HG03108 (cell line): ENCODE results near the gene GCLC.

Experiments used
- ATAC-seq: cut with Tn5 transposase; IDR thresholded peaks from one replicate; pipeline ENCODE4 v1.9.1; 2021; ENCODE audit warnings: moderate library complexity; ENCODE audit not compliant: unreplicated experiment

The GCLC gene

DNA sequence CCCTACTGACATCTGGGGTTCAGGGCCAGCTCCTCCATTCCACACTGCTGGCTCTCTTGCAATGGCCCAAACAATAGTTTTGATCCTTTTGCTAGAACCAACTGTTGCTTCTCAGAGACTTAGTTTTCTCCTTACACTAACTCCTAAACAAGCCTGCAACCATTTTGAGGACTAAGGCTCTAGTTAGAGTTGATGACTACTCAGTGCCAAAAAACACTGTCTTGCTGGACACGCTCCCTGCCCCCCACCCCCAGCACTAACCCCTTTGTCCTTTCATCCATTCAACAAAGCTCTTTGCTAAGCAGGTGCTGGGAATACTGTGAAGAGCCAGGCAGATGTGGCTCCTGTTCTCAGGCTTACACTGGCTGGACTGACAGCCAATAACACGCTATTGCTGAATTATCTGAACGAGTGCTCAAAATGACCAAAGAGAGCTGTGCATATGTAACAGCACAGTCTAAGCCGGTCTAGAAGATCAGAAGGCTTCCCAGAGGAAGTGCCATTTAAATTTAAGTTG, 17.6 kb downstream of the GCLC start:
- no peak for ATAC-seq

DNA sequence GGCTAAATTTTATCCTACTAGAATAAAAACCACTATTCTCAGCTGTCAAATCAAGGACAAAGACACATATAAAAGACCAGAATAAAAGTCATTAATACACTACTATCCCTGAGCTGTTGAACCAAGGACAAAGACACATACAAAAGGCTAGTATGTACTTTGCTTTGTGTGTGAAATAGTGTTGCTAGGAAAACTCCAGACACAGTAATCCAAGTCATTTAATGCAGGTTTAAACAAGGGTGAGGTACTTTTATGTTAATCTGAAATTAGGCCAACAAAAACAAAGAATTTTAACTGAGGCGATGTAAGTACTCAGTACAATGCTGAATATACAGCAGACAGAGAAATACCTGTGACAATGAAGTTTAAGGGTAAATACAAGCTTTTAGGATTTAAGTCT, 18.9 kb downstream of the GCLC start:
- no peak for ATAC-seq

DNA sequence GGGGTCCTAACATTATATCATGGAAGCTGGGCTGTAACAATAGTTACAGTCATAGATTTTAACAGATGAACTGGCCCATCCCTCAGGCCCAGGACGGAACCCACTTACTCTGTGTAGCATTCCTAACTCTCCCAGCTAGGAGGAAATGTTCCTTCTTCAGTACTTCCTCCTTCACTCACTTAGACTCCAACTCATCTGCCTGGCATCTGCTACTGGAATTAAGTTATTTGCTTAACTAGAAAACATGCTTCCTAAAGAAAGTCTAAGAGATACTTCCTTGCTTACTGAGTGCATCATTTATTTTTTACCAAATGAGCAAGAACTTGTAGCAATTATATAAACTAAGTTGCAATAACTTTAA, 20.5 kb downstream of the GCLC start:
- ATAC-seq: no peak

DNA sequence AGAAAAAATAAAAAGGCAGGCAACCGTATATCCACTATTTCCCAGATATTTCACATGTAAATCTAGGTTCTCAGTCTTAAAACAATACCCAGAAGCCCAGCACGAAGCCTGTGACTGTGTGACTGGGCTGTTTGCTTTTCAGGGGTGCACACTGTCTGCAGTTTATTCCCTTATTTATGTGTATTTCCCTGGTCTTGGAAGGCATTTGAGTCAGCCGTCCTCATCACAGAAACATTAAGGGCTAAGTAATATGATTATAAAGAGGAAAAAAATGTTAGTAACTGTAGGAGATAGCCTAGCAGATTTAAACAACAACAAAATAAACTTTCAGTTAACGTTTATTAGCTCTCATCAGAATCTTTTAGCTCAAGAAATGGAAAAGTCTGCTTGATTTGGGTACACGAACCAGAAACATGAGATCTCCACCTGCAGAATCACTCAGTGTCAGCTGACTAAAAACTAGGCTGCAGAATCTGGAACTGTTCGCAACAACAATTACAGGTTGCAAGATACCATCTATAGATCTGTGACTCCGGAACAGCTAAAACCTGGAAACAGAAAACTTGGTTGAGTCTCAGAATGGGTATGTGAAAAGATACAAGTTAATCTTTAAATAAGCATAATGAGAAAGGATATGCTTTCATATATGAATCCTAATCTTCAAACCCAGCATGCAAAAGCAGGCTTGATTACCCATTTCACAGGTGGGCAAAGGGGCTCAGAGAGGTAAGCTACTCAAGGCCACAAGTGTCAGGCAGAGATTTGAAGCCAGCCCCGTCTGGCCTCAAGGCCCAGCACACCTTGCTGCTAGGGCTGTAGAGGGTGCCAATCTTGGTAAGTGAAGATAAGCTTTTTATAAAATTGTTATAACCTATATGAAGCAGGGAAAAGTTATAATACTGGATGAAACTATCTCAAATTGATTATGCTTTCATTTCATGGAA, 21.1 kb downstream of the GCLC start:
- no peak for ATAC-seq

DNA sequence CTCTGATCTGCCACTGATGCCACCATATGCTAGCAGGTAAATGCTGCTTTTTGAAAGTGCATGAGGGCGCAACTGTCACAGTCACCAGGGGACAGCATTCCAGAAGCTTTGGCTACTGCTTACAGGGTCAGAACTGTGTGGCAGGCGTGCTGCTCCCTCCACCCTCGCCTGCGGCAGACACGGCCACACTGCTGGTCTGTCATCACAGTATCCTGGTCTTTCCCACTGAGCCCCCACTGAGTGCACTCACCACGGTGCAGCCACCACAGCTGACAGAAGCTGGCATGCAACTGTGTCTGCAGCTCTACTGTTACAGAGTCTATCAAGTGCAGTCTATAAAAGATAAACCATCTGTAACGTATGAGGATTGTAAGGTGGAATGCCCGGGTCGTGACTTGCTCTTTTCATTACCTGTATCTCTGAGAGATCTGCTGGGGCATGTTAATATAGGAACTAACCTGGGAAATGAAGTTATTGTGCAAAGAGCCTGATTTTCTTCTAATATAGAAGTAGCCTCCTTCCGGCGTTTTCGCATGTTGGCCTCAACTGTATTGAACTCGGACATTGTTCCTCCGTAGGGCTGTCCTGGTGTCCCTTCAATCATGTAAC, 24.5 kb downstream of the GCLC start:
- no peak for ATAC-seq

DNA sequence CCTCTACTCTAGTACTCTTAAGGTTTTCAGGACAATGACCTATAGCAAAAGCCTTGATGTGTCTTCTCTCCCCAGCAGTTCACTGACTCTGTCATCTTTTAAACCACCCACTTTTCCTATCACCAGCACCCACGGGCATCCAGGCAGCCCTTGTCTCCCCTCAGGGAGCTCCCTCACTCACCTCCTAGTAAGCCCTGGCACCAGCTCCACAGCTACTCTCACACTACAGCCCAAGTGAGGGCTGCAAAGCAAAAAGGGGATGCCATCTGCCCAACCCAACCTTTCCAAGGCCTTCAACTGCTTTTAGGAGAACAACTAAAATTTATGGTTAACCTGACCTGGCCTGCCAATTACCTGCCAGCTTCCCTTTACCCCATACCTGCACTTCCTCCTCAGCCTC, 26.0 kb downstream of the GCLC start:
- no peak for ATAC-seq

DNA sequence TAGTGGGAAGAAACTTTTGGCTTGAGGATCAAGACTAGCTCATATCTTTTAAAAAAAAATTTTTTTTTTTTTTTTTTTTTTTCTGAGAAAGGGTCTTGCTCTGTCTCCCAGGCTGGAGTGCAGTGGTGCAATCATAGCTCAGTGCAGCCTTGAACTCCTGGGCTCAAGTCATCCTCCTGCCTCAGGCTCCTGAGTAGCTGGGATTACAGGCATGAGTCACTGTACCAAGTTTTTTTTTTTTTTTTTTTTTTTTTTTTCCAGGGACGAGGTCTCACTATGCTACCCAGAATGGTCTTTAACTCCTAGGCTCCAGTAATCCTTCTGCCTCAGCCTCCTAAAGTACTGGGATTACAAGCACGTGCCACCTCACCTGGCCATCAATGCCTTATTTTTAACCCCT, 27.9 kb downstream of the GCLC start:
- ATAC-seq: no peak

DNA sequence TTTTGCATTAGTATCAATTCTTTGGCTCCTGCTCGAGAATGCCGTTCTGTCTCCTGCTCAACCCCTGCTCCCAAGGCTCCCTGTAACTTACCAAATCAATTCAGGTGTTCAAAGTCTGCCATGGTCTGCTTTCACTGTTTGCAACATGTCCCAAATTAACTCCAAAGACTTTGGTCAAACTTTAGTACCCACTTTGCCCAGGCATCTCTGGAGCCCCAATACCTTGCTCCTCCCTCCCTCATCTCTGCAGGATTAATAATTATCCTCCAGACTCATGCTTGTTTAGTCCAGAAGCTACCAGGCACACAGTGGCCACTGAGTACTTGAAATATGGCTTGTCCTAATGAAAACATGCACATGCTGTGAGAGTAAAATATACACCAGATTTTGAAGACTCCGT, 30.2 kb downstream of the GCLC start:
- ATAC-seq: no peak

DNA sequence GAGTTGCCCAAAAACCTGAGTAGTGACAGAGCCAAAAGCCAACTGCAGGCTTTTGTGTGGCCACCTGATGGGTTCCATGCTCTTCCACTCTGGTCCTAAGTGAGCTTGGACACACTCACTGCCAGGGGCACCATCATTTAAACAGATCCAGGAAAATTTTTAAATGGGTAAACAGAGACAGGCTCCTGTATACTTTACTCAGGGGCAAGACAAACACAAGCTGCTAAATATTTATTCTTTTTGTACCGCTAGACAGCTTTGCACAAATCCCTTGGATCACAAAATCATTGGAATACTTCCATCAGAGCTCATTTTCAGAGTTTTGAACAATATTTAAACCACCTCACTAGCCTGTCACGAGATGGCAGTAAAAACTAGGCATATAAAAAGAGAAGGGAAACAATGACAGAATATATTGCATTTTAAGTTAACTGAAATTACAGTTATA, 31.4 kb downstream of the GCLC start:
- no peak for ATAC-seq

DNA sequence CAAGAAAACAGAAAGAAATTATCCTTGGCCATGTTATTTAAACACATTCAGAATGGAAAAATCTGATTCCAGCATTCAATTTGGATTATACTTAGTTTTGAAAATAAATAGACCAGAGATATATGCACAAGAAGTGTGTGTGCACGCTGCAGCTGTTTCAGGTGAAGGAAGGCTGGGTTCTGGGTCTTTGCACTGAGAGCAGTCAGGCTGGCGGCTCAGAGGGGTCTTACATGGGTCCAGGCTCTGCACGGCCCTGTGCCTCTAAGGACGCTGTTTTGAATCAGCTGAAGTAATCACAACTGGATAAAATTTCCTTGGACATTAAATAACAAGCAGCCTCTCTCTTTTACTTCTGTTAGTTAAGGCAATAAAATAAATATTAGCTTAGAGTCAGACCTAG, 31.8 kb downstream of the GCLC start:
- ATAC-seq: no peak

DNA sequence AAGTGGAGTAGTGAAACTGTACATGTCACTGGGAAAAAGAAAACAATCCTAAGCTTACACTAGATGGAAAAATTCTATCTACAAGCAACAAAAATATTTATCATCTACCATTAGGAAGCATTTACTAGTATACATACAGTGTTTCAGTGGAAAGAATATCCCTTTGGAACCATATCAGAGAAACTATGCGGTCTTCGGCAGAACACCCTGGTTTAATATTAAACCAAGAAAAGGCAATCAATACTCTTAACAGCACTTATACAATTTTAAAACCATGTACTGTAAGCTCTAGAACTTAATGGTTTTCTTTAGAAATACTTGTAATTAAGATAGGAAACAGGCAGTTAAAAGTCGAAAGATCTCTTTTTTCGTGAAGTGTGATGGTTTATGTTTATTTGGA, 32.3 kb downstream of the GCLC start:
- ATAC-seq: no peak

DNA sequence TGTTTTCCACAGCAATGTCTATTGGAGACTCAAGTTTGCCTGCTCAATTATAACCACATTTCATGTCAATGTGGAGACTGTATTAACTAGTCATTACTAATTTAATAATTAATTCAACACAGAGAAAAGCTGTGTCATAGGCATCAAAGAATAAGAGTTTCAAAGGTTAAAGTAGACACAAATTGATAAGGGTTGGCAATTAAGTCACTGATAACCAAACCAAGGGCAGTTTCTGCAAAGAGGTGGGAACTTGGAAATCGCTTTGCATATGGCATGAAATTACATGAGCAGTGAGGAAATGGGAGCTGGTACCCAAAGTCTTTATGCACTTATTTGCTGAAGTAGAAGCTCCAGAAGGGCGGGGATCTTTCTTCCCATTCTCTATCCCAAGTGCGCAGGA, 34.2 kb downstream of the GCLC start:
- no peak for ATAC-seq

DNA sequence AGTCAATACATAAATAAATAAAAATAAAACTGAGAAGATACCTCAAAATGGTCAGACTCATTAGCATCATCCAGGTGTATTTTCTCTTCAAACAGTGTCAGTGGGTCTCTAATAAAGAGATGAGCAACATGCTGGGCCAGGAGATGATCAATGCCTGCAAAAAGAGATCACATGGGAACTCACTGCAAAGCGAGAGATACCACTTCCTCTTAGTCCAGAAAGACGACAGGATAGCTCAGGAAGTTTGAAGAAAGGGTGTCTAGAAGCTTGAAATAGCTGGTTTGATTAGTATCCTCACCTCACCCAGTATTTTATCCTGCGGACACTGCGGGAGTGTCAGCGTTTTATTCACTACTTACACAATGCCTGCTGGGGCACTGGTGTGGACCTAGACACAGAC, 38.0 kb downstream of the GCLC start:
- no peak for ATAC-seq

DNA sequence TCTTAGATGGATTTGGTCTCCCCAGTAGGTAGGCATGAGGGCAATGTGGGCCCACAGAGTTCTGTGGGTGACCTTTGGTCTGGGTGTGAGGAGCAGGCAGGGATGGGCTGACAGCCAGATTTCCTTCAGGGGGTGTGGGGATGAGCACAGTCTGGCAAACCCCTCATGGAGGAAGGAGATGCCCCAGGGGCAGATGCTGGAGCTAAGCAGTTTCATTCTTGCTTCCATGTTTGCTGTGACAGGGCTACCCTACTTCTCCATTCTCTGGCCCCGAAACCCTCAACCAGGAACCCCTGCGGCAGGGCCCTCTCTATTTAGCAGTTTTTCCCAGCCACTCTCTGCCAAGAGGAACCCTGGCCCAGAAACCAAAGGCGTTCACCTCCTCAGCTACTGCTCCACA, 40.4 kb downstream of the GCLC start:
- ATAC-seq: no peak

DNA sequence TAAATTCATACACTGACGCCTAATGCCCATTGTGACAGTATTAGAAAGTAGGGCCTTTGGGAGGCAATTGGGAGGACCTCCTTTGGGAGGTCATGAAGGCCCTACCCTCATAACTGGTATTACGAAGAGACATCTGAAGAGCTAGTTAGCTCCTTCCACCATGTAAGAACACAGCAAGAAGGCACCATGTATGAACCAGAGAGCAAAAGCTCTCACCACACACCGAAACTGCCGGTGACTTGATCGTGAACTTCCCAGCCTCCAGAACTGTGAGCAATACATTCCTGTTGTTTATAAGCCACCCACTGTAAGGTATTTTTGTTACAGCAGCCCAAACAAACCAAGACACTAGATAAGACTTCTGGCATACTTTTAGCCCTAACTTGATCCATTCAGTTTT, 41.8 kb downstream of the GCLC start:
- ATAC-seq: no peak

DNA sequence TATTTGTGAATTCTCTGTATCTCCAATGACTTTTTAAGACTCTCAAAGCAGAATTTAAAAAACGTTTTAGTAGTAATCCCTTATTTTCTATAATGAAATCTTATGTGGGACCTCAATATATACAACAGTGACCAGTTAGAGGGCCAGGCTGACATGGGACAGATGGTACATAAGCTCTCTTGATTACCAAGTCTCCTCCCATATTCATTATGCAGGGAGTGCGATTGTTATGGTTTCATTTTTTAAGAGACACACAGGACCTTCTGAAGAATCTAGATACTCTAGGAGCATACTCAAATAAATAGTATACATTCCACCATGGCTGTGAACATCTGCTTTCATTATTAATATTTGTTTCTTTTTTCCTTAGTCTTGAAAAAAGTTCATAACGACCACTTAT, 43.5 kb downstream of the GCLC start:
- no peak for ATAC-seq

DNA sequence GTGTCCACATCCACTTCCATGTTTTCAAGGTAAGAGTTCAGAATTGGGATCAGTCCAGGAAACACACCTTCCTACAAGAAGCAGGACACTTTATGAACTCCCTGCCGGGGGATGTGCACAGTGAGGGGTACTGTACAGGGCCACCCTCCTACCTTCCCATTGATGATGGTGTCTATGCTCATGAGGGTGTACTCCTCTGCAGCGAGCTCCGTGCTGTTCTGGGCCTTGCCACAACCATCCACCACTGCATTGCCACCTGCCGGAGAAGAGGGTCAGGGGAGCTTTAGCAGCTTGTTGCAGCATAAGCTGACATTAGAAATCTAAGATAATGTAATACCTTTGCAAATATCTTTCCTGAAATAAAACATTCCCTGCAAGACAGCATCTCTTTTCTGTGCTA, 44.8 kb downstream of the GCLC start:
- no peak for ATAC-seq

DNA sequence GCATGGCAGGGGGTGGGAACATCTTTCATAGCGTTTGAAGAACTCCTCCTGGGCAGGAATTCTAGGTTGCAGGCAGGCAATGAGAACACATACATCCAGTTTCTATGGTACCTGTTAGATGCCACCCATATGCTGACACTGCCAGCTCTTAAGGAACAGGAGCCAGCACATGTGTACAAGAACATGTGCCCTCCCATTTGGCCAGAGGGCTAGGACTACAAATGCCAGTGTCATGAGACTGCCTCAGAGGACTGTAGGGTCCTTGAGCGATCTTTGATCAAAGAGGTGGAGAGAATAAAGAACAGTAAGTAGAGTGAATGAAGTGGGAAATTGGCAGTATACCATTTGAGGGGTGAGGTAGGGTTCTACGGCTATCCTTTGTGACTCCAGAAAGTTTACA, 45.8 kb downstream of the GCLC start:
- ATAC-seq: no peak

DNA sequence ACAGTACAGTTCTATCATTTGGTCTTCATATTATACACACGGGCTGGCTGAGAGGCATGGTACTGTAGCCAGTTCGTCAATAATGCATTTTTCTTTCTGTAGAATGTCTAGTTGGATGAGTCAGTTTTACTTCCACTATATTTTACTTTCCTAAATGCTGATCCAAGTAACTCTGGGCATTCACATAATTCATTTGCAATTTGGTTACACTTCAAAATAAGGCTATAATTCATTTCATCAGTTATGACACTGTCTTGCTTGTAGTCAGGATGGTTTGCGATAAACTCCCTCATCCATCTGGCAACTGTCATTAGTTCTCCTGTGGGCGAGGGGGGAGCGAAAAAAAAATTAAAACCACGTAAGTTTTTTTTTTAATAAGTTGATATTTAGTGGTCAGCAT, 46.3 kb downstream of the GCLC start:
- no peak for ATAC-seq

DNA sequence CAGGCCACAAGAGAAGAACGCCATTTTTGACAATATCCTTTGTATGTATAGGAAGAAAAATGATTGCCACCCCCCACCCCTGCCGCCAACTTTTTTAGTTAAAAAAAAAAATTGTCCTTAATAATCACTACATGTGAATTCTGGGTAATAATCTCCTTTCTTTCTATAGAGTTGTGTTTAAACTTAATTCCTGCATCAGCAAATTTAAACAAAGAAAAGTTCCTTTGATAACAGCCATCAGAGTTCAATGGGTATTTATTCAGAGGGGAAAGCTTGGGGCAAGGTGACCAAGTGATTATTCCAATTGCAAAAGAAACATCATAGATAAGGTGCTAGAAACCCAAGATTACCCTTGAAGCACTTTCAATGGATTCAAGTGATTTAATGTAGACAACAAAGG, 47.0 kb downstream of the GCLC start:
- ATAC-seq: no peak

DNA sequence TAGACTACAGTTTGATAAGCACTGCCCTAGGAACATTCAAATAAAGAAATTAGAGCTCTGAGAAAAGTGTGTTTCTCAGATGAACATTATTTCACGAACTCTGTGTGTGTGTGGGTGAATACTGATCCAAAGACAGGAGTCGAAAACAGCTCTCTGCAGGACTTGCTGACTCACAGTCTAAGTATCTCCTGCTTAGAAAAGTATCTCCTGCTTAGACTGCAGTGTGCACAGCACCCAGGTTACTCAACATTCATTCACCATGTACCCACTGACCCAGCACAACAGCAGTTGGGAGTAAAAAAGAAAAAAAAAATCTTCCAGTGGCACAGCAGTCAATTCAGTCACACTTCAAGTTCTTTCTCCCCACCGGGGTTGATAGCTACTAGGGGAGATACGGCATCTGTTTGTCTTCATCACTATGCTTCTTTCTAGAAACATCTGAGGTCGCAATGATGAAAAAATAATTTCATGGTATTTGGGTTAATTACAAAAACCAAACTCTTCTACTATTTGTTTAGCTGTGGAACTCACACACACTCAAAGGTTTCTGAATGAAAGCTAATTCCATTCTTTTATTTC, 48.0 kb downstream of the GCLC start:
- no peak for ATAC-seq
